H1 (cell line): ENCODE results near the gene GRIA3. TPM values are rescaled to one million over a fixed set of nuclear protein-coding genes. Genes with fewer than 3 reads are reported as not detected.

Source experiments
- CTCF ChIA-PET: fragments of 300-600 bp; sonication (Branson Sonifier 250); formaldehyde crosslinking; loops from one replicate; lab custom pipeline; 2021; ENCODE audit not compliant: partially characterized antibody; lab: Charles Lee
- POLR2A ChIA-PET: fragments of 300-600 bp; sonication (Branson Sonifier 250); formaldehyde crosslinking; loops from one replicate; lab custom pipeline; 2021; ENCODE audit warnings: inconsistent platforms; ENCODE audit not compliant: partially characterized antibody; lab: Charles Lee
- DNase-seq, 2 experiments: peaks; one replicate each; pipeline versions ENCODE4 v3.0.0 to v3.0.0-alpha.2; 2010 to 2022; ENCODE audit warnings: low spot score in 2 of 2, low read depth in 1 of 2, mixed read lengths in 1 of 2
- FAIRE-seq: peaks from 2 replicates; lab custom pipeline; 2011; peaks lifted over from hg19 to GRCh38; lab: Jason Lieb, UNC
- H2AFZ ChIP-seq: 2 replicates; pipeline ENCODE4 v1.8.1; 2012; ENCODE audit warnings: low read length, inconsistent platforms
- H2AK5ac ChIP-seq: 2 replicates; pipeline ENCODE4 v1.6.1; 2013; ENCODE audit warnings: low read depth, low read length
- H2BK120ac ChIP-seq: replicated peaks from 2 replicates; pipeline ENCODE3; 2013; ENCODE audit warnings: low read depth, low read length, inconsistent platforms
- H2BK12ac ChIP-seq: 2 replicates; pipeline ENCODE4 v1.6.1; 2013; ENCODE audit warnings: low read depth, low read length
- H2BK15ac ChIP-seq: 2 replicates; pipeline ENCODE4 v1.6.1; 2013; ENCODE audit warnings: low read length
- H2BK20ac ChIP-seq: 2 replicates; pipeline ENCODE4 v1.6.1; 2013; ENCODE audit warnings: low read length
- H2BK5ac ChIP-seq: 2 replicates; pipeline ENCODE4 v1.6.1; 2013; ENCODE audit warnings: low read depth, low read length
- H3K14ac ChIP-seq: 2 replicates; pipeline ENCODE4 v1.6.1; 2013; ENCODE audit warnings: inconsistent platforms; ENCODE audit not compliant: insufficient read length
- H3K18ac ChIP-seq: 2 replicates; pipeline ENCODE4 v1.6.1; 2013; ENCODE audit warnings: low read length; ENCODE audit errors: extremely low read depth
- H3K23ac ChIP-seq: 2 replicates; pipeline ENCODE4 v1.6.1; 2013; ENCODE audit warnings: inconsistent platforms; ENCODE audit not compliant: insufficient read length
- H3K23me2 ChIP-seq: 2 replicates; pipeline ENCODE4 v1.6.1; 2013; ENCODE audit warnings: low read depth, low read length
- H3K27ac ChIP-seq: 2 replicates; pipeline ENCODE4 v1.6.1; 2011; ENCODE audit warnings: low read depth, low read length, inconsistent platforms
- H3K27me3 ChIP-seq, 4 experiments: replicated peaks in 1 of 4; 1 replicate in 1 of 4; 2 replicates in 3 of 4; pipeline versions ENCODE4 v1.6.1 to v1.8.1; 2011 to 2013; ENCODE audit warnings: low read length in 3 of 4, mild to moderate bottlenecking in 3 of 4, inconsistent platforms in 2 of 4, mixed read lengths in 2 of 4, moderate library complexity in 1 of 4; ENCODE audit not compliant: control insufficient read depth in 3 of 4, insufficient read depth in 3 of 4; ENCODE audit errors: extremely low read depth in 1 of 4
- H3K36me3 ChIP-seq, 4 experiments: 2 replicates each; pipeline versions ENCODE4 v1.6.1 to v1.8.1; 2011 to 2013; ENCODE audit warnings: mild to moderate bottlenecking in 4 of 4, low read length in 3 of 4, moderate library complexity in 2 of 4, control low read depth in 1 of 4, inconsistent platforms in 1 of 4; ENCODE audit not compliant: insufficient read depth in 4 of 4, control insufficient read depth in 2 of 4
- H3K4ac ChIP-seq: replicated peaks from 2 replicates; pipeline ENCODE3; 2013; ENCODE audit warnings: low read length, low read depth, mixed read lengths, inconsistent platforms; ENCODE audit not compliant: insufficient read length
- H3K4me1 ChIP-seq, 4 experiments: replicated peaks in 1 of 4; 1 replicate in 1 of 4; 2 replicates in 3 of 4; pipeline versions ENCODE4 v1.6.1 to v1.8.1; 2011 to 2013; ENCODE audit warnings: low read length in 3 of 4, inconsistent platforms in 2 of 4, mixed read lengths in 1 of 4; ENCODE audit not compliant: insufficient read depth in 4 of 4, control insufficient read depth in 3 of 4
- H3K4me2 ChIP-seq, 2 experiments: 2 replicates each; pipeline versions ENCODE4 v1.6.1 to v1.8.1; 2011 to 2013; ENCODE audit warnings: low read depth in 2 of 2, low read length in 2 of 2, control low read depth in 1 of 2, inconsistent platforms in 1 of 2, mild to moderate bottlenecking in 1 of 2; ENCODE audit not compliant: insufficient read depth in 1 of 2
- H3K4me3 ChIP-seq, 4 experiments: fragments of 200-600, 300-600 bp in 1 of 4; sonication (generic), shearing (Covaris generic), sonication (Bioruptor Twin) in 1 of 4; 2 replicates each; pipeline versions ENCODE4 v1.5.1 to v1.8.1; 2011 to 2016; ENCODE audit warnings: low read length in 4 of 4, low read depth in 3 of 4, control low read depth in 2 of 4, inconsistent platforms in 2 of 4, mild to moderate bottlenecking in 2 of 4, mixed read lengths in 1 of 4, moderate library complexity in 1 of 4; ENCODE audit not compliant: insufficient read depth in 2 of 4; ENCODE audit errors: extremely low read depth in 1 of 4
- H3K56ac ChIP-seq: replicated peaks from 2 replicates; pipeline ENCODE3; 2013; ENCODE audit warnings: low read depth, mild to moderate bottlenecking, mixed read lengths, low read length, inconsistent platforms; ENCODE audit not compliant: insufficient read length
- H3K79me1 ChIP-seq: 2 replicates; pipeline ENCODE4 v1.6.1; 2013; ENCODE audit warnings: low read depth, low read length, control low read depth
- H3K79me2 ChIP-seq, 2 experiments: 2 replicates each; pipeline versions ENCODE4 v1.6.1 to v1.8.1; 2012 to 2013; ENCODE audit warnings: low read length in 2 of 2, mild to moderate bottlenecking in 2 of 2, inconsistent platforms in 1 of 2; ENCODE audit not compliant: insufficient read depth in 2 of 2, control insufficient read depth in 1 of 2
- H3K9ac ChIP-seq, 4 experiments: replicated peaks in 1 of 4; 1 replicate in 1 of 4; 2 replicates in 3 of 4; pipeline versions ENCODE4 v1.6.1 to v1.8.1; 2011 to 2013; ENCODE audit warnings: low read depth in 3 of 4, low read length in 3 of 4, control low read depth in 2 of 4, mild to moderate bottlenecking in 2 of 4, moderate library complexity in 2 of 4, inconsistent platforms in 1 of 4; ENCODE audit errors: extremely low read depth in 1 of 4
- H3K9me3 ChIP-seq, 2 experiments: 2 replicates each; pipeline versions ENCODE4 v1.6.1 to v1.8.1; 2012 to 2013; ENCODE audit warnings: mild to moderate bottlenecking in 2 of 2, moderate library complexity in 2 of 2, control low read depth in 1 of 2, inconsistent platforms in 1 of 2, low read depth in 1 of 2, low read length in 1 of 2, mixed read lengths in 1 of 2; ENCODE audit not compliant: insufficient read depth in 2 of 2
- H4K20me1 ChIP-seq, 2 experiments: replicated peaks in 1 of 2; 2 replicates each; pipeline versions ENCODE3 to v1.8.1; 2011 to 2013; ENCODE audit warnings: inconsistent platforms in 2 of 2, low read length in 2 of 2, mild to moderate bottlenecking in 1 of 2; ENCODE audit not compliant: insufficient read depth in 2 of 2, control insufficient read depth in 1 of 2
- H4K5ac ChIP-seq: 2 replicates; pipeline ENCODE4 v1.6.1; 2013; ENCODE audit warnings: low read length, low read depth, mixed read lengths, inconsistent platforms; ENCODE audit not compliant: insufficient read length
- H4K8ac ChIP-seq: 2 replicates; pipeline ENCODE4 v1.8.0; 2013; ENCODE audit warnings: mild to moderate bottlenecking, moderate library complexity, low read length, inconsistent platforms; ENCODE audit not compliant: insufficient read depth; ENCODE audit errors: extremely low read depth
- H4K91ac ChIP-seq: replicated peaks from 2 replicates; pipeline ENCODE3; 2013; ENCODE audit warnings: low read length, mixed read lengths, inconsistent platforms; ENCODE audit not compliant: insufficient read length
- EGR1 ChIP-seq: IDR thresholded peaks from 2 replicates; pipeline ENCODE4 v1.6.1; 2011; ENCODE audit warnings: low read depth, low read length, borderline replicate concordance
- HDAC2 ChIP-seq, 2 experiments: fragments of 300-600 bp in 1 of 2; sonication (generic) in 1 of 2; IDR thresholded peaks; 2 replicates each; pipeline ENCODE4 v1.6.1; 2011 to 2012; ENCODE audit warnings: low read depth in 2 of 2, low read length in 2 of 2, mild to moderate bottlenecking in 2 of 2, moderate library complexity in 2 of 2, borderline replicate concordance in 1 of 2, inconsistent platforms in 1 of 2
- JUND ChIP-seq: IDR thresholded peaks from 2 replicates; pipeline ENCODE4 v1.6.1; 2011; ENCODE audit warnings: mild to moderate bottlenecking, improper control_type of control experiment, low read length
- KDM1A ChIP-seq: fragments of 200-600, 300-600 bp; sonication (generic); IDR thresholded peaks from 2 replicates; pipeline ENCODE4 v1.7.1; 2016; ENCODE audit warnings: mild to moderate bottlenecking, low read length, borderline replicate concordance
- KDM4A ChIP-seq: IDR thresholded peaks from one replicate; pipeline ENCODE4 v1.7.1; 2012; ENCODE audit warnings: low read depth, mild to moderate bottlenecking, moderate library complexity, low read length, inconsistent platforms; ENCODE audit not compliant: severe bottlenecking
- NRF1 ChIP-seq: IDR thresholded peaks from 2 replicates; pipeline ENCODE4 v1.6.1; 2011; ENCODE audit warnings: mild to moderate bottlenecking, low read depth, low read length, improper control_type of control experiment
- PHF8 ChIP-seq: fragments of 200-600 bp; sonication (generic); conservative IDR thresholded peaks from 2 replicates; pipeline ENCODE4 v1.7.1; 2012; ENCODE audit warnings: low read depth, mild to moderate bottlenecking, inconsistent platforms, low read length, moderate library complexity
- RNF2 ChIP-seq: fragments of 200-900, 300-1000 bp; sonication (generic); IDR thresholded peaks from 2 replicates; pipeline ENCODE4 v1.7.1; 2016; ENCODE audit warnings: borderline replicate concordance, low read depth, mild to moderate bottlenecking, antibody characterized with exemption, low read length; ENCODE audit not compliant: poor library complexity, severe bottlenecking; ENCODE audit errors: missing control alignments
- RXRA ChIP-seq: IDR thresholded peaks from 2 replicates; pipeline ENCODE4 v1.6.1; 2011; ENCODE audit warnings: low read depth, mild to moderate bottlenecking, low read length, moderate library complexity; ENCODE audit not compliant: insufficient read depth
- SIRT6 ChIP-seq: IDR thresholded peaks from one replicate; pipeline ENCODE4 v1.7.1; 2012; ENCODE audit warnings: low read length, inconsistent platforms
- SP1 ChIP-seq: IDR thresholded peaks from 2 replicates; pipeline ENCODE4 v1.6.1; 2011; ENCODE audit warnings: low read depth, low read length
- TEAD4 ChIP-seq: IDR thresholded peaks from 2 replicates; pipeline ENCODE4 v1.6.1; 2012; ENCODE audit warnings: low read depth, low read length, inconsistent platforms, mixed read lengths
- YY1 ChIP-seq: IDR thresholded peaks from 2 replicates; pipeline ENCODE4 v1.6.1; 2011; ENCODE audit warnings: low read depth, mild to moderate bottlenecking, low read length
- WGBS, 2 experiments: shearing (Covaris generic) in 1 of 2; methylation state at CpG; one replicate each; pipeline versions ENCODE4 v1.1.6 to v1.1.7; 2013 to 2015; ENCODE audit warnings: low lambda C conversion rate in 2 of 2, mixed read lengths in 2 of 2, inconsistent platforms in 1 of 2, low coverage in 1 of 2, missing lambda C conversion rate in 1 of 2; ENCODE audit not compliant: insufficient replicate concordance in 2 of 2, insufficient coverage in 1 of 2, insufficient read length in 1 of 2; ENCODE audit errors: extremely low coverage in 1 of 2, missing lambda C conversion rate in 1 of 2; 5-methylcytosine and 5-hydroxymethylcytosine counted together
- polyA plus RNA-seq, 7 experiments: library from polyadenylated mRNA; depleted of rRNA in 3 of 7; stranded (reverse) in 5 of 7; unstranded in 2 of 7; fragments of >200 nt in 5 of 7; fragments of 200-250 nt in 2 of 7; gene quantifications; 1 replicate in 5 of 7; 2 replicates in 1 of 7; 4 replicates in 1 of 7; pipeline versions ENCODE4 v1.2.1 to v1.2.3, GENCODE V29; 2011 to 2013; ENCODE audit warnings: missing spikeins in 2 of 7, mixed read lengths in 2 of 7
- total RNA-seq: library from RNA; stranded (reverse); fragmentation: NEBNext Ultra II Directional; extraction: Animal tissue kit (Norgen Biotek cat#: 25700); gene quantifications from 2 replicates; pipeline ENCODE4 v1.2.1, GENCODE V29; 2021
- TF ChIP-seq, protein P1 (sequence below): IDR thresholded peaks from 2 replicates; pipeline ENCODE4 v1.6.1; 2011; ENCODE audit warnings: low read depth, mild to moderate bottlenecking, low read length; ENCODE audit not compliant: insufficient read depth

GRIA3 gene
- total and polyA plus RNA-seq, 2 of the 8 experiments (the other 6 are each of a cell fraction or from before 2014, with no cell fraction given): 2.6 to 3.0 TPM

DNA sequence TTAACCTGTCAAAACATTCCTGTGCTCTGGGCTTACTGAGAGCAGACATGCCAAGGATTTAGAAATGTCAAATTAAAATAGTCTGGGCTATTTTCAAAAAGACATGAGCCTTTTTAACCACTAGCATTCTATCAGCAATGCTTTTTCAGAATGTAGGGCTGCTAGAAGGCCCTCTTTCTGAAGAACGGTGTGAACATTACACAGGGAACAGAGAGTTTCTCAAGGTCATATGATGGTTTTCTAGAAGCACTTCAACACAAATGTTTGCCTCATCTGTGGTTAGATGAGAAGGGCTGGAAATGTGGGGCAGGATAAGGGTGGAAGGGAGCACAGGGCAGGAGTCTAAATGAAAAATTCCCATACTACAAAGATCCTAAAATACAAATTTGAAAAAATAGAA is 39.3 kb downstream of the GRIA3 start:
- Histone ChIP-seq H3K36me3 (no peaks in the 10 kb centered on the region), H2BK20ac (no peak overlapping the region)
- POLR2A ChIA-PET: no interaction called here
- TF ChIP-seq KDM4A: no peak
- TF ChIP-seq, protein P1, sequence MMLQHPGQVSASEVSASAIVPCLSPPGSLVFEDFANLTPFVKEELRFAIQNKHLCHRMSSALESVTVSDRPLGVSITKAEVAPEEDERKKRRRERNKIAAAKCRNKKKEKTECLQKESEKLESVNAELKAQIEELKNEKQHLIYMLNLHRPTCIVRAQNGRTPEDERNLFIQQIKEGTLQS: no peak
- TF ChIP-seq NRF1: no peak
- TF ChIP-seq EGR1: no peak
- TF ChIP-seq JUND: no peak
- TF ChIP-seq PHF8: no peak
- TF ChIP-seq RNF2: no peak
- TF ChIP-seq SIRT6: no peak
- TF ChIP-seq HDAC2 (IDR thresholded peaks at IDR 0.05; ENCODE audit: borderline replicate concordance in 1 of 2, low read depth in 2 of 2, low read length in 2 of 2): no peak
- no peak for TF ChIP-seq YY1
- no peak for TF ChIP-seq RXRA
- TF ChIP-seq TEAD4: no peak
- TF ChIP-seq SP1: no peak
- no peak for TF ChIP-seq KDM1A

More for the DNA sequence above, 39.3 kb downstream of the GRIA3 start:
- Histone ChIP-seq H4K5ac (no peak overlapping the region), H3K18ac (no peak overlapping the region), H3K23ac (no peak overlapping the region), H4K20me1 (no peaks in the 10 kb centered on the region), H3K27me3 (no peaks in the 10 kb centered on the region), H3K23me2 (no peaks in the 10 kb centered on the region), H2AK5ac (no peak overlapping the region), H2BK5ac (no peak overlapping the region), H2BK15ac (no peak overlapping the region), H2BK12ac (no peak overlapping the region), H3K4me3 (no peak overlapping the region), H2BK120ac (no peak overlapping the region), H4K8ac (no peak overlapping the region), H3K9me3 (no peaks in the 10 kb centered on the region), H3K4me1 (peaks cover 0 to 2% (median 0%) of the 10 kb centered on the region in 4 experiments; a peak in 2 of 7 replicates), H3K79me2 (no peaks in the 10 kb centered on the region), H3K14ac (no peak overlapping the region), H3K9ac (no peak overlapping the region), H3K4me2 (no peak overlapping the region), H3K56ac (no peak overlapping the region), H3K27ac (no peak overlapping the region), H3K4ac (no peak overlapping the region), H2AFZ (no peak overlapping the region), H4K91ac (no peak overlapping the region), H3K79me1 (no peaks in the 10 kb centered on the region)
- CTCF ChIA-PET: no interaction called here
- FAIRE-seq: no peak
- no peak for DNase-seq
- 88% methylated on average over 1 of the region's 1 CpG; no CpG with 5 or more reads in 1 of the 2 experiments for WGBS, 2 experiments
